GM18505 (cell line): ENCODE data around the gene HEMK1.
A peak's percentile ranks its signal among the peaks of the same experiment; 100 is the strongest.

Experiments used
- ATAC-seq: cut with Tn5 transposase; IDR thresholded peaks from one replicate; pipeline ENCODE4 v1.9.1; 2021; ENCODE audit not compliant: unreplicated experiment
- POLR2A ChIP-seq: IDR thresholded peaks from 4 replicates; pipeline ENCODE4 v1.6.1; 2011; ENCODE audit warnings: borderline replicate concordance; ENCODE audit not compliant: insufficient read depth, insufficient read length; ENCODE audit errors: extremely low read depth

HEMK1 gene

DNA sequence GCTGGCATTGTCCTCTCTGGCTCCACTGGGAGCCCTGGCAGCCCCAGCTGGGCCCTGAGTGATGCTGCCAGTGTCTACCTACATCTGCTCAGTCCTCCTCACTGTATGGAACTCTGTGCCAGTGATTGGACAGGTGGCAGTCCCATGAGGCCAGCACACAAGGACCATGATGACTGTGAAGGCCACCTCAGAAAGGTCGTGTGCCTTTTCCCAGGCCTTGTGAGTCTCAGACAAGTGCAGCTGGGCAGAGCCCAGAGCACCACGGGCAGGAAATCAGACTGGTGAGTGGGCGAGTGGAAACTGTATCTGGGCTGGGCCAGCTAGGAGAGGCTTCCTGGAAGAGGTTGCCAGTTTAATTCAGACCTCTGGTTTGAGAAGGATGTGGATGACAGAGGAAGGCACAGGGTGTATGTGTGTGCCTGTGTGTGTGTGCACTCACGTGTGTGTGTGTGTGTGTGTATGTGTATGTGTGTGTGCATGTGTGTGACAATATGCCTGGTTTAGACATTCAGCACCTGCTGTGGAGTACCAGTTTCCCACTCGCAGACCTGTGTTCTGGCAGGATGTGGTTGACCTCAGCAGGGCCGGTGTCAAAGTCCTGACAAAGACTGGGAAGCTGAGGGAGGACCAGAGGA lies 54.6 kb downstream of the HEMK1 start:
- ATAC-seq = peak; percentile 42
- no peak for TF ChIP-seq POLR2A

DNA sequence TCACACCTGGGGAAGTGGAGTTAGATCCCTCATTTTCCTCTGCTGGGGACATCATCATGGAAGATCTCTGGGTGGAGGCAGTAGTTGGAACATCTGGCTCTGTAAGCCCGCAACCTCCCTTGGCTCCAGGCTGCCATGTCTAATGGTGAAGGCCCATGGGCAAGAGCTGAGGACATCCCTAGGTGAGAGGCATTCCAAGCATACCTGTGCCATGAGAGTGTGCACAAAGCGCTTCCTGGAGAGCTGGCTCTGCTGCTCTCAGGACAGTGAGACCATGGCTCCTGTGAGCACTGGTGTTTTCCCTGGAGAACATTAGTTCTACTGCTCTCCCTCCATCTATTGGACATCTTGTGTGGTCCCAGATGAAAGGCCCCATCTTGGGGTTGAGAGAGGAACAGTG lies 55.3 kb downstream of the HEMK1 start:
- no peak for ATAC-seq
- TF ChIP-seq POLR2A = no peak

GRCh38 chr3:50625231-50626182 lies 56.2 kb downstream of the HEMK1 start:
- no peak for TF ChIP-seq POLR2A
- ATAC-seq = no peak

DNA sequence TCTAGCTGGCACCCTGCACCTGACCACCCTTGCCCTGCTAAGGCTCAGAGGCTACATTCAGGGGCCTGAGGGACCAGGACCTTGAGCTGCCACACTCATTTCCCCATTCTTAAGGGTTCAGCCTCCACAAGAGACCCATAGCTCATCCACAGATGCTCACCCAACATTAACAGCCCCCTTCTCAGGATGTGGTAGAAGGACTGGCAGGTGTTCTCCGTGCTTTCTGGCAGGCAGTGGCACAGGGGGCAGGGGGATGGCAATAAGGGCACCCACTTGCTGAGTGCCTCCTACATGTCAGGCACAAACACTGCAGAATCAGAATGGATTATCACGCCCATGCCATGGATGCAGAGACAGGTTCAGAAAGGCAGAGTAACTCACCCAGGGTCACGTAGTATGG lies 57.1 kb downstream of the HEMK1 start:
- no peak for ATAC-seq
- TF ChIP-seq POLR2A = no peak

DNA sequence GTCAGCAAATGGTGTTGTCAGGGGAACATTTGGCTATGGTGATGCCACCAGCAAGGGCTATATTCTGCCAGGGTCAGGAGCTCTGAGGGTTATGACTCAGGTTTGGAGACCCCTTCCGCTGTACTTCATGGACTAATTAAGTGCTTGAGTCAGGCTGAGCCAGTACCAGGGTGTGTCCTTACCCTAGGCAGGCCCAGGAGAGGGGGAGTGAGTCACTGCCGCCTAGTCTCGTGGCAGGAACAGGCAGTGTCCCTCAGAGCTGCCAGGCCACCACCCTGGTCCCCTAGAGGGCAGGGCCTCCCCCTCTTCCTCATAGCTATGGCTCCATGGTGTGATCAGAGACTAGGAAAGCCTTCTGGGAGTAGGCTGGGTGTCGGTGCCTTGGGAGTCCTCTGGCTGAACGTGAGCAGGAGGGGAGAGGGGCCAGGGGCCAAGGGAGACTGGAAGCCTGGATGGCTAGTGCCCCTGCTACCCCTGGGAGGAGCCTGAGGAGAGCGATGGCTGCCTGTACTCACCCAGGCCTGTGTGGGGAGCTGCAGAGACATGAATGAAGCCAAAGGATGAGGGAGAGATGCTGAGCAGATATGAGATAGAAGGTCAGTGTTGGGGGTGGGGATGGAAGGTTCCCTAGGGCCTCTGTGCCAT lies 58.2 kb downstream of the HEMK1 start:
- TF ChIP-seq POLR2A = no peak
- ATAC-seq = no peak

DNA sequence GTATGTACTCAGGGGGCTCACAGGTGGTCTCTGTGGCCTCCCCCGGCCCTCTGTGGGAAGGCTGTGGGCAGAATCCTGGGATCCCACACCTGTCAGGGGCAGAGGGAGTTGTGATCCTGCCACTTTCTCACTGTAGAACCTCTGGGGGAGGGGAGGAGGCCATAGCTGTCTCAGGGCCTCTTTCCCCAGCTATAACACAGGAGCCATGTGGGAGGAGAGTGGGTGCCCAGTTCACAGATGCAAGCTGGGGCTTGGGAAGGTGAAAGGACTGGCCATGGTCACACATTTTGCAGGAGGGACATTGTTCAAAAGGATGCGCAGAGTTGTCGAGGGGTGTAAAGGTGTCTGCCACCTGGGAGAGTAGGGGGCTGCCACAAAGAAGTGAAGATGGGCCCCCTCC lies 59.3 kb downstream of the HEMK1 start:
- no peak for ATAC-seq
- TF ChIP-seq POLR2A = no peak

GRCh38 chr3:50630394-50630793 lies 61.1 kb downstream of the HEMK1 start:
- no peak for ATAC-seq
- no peak for TF ChIP-seq POLR2A

- no peak for ATAC-seq
- TF ChIP-seq POLR2A = no peak
Observed at GRCh38 chr3:50630877-50631276, 61.6 kb downstream of the HEMK1 start.

- TF ChIP-seq POLR2A = no peak
- no peak for ATAC-seq
Observed at GRCh38 chr3:50632450-50632849, 63.1 kb downstream of the HEMK1 start.

GRCh38 chr3:50633230-50633790 lies 64.0 kb downstream of the HEMK1 start:
- no peak for ATAC-seq
- no peak for TF ChIP-seq POLR2A

DNA sequence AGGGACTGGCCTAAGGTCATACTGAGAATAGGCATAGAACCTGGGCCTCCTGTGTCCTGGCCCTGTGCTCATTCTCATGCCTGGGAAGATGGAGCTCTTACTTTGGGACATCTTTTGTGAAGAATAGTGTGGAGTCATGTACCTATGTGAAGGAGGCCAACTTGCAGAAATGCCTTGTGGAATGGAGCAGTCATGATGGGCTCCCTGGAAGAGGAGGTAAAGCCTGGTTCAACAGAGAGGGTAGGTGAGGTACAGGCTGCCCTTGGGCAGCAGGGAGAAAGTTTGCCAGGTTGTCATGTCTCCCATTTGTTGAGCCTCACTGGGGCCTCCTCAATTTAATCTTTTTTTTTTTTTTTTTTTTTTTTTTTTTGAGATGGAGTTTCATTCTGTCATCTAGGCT lies 65.7 kb downstream of the HEMK1 start:
- no peak for ATAC-seq
- TF ChIP-seq POLR2A = no peak

DNA sequence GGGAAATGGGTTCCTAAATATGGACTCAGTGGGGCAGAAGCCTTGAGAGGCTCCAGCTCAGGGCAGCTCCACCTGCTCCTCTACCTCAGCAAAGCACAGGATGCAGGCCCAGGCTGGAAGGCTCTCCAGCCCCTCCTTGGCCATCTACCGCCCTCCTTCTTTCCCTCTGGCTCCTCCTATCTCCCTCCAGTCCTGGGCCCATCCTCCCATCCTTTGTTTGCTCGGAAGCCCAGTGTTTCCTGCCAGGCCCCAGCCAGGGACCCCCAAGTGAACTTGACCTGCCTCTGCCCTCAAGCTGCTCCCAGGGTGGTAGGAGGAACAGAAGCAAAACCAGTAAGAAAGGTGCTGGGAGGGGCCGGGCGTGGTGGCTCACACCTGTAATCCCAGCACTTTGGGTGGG lies 67.7 kb downstream of the HEMK1 start:
- no peak for ATAC-seq
- no peak for TF ChIP-seq POLR2A

DNA sequence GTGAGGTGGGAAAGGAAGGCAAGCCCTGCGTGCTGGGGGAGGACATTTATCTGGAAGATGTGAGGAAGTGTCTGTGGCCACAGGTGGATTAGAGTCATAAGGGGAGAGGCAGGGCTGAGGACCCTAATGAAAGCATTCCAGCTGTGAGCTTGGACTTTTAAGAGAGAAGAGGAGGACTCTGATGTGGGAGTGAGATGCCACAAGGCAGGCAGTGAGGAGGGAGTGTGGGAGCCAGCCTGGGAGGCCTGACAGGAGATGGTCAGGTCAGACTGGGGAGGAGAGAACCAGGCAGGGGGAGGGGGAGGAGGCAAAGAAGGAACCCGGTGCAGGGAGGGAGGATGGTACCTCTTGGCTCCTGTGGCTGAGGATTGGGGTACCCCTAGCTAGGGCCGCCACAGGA lies 68.6 kb downstream of the HEMK1 start:
- no peak for TF ChIP-seq POLR2A

More for the DNA sequence above, 68.6 kb downstream of the HEMK1 start:
- no peak for ATAC-seq
